Transverse colon (tissue), 4 donors: Measurements from ENCODE around the gene ASTL. TPM values are rescaled to one million over a fixed set of nuclear protein-coding genes. Genes with fewer than 3 reads are reported as not detected.
A peak's percentile ranks its signal among the peaks of the same experiment; 100 is the strongest.

Experiments
- DNase-seq: peaks from one replicate; pipeline ENCODE4 v3.0.0-alpha.2; 2019
- H3K27ac ChIP-seq, 4 donors: fragments of 200-600 bp; sonication (generic); 2 replicates each; pipeline ENCODE4 v1.5.1; 2016 to 2018; ENCODE audit warnings: inconsistent platforms in 4 of 4
- H3K27me3 ChIP-seq: fragments of 200-600 bp; sonication (generic); 2 replicates; pipeline ENCODE4 v1.5.1; 2017; ENCODE audit warnings: inconsistent platforms
- H3K36me3 ChIP-seq, 4 donors: fragments of 200-600 bp; sonication (generic); 2 replicates each; pipeline ENCODE4 v1.5.1; 2017 to 2019; ENCODE audit warnings: inconsistent platforms in 4 of 4
- H3K4me1 ChIP-seq, 4 donors: fragments of 200-600 bp; sonication (generic); 2 replicates each; pipeline ENCODE4 v1.5.1; 2017 to 2020; ENCODE audit warnings: inconsistent platforms in 4 of 4
- H3K4me3 ChIP-seq, 4 donors: fragments of 200-600 bp; sonication (generic); 1 replicate in 1 of 4; 2 replicates in 3 of 4; pipeline versions ENCODE4 v1.5.1 to v1.6.1; 2017 to 2019; ENCODE audit warnings: inconsistent platforms in 4 of 4
- H3K9me3 ChIP-seq, 2 donors: fragments of 200-600 bp; sonication (generic); 2 replicates each; pipeline ENCODE4 v1.5.1; 2017 to 2019; ENCODE audit warnings: inconsistent platforms in 2 of 2
- EP300 ChIP-seq: sonication (generic); formaldehyde crosslinking; IDR thresholded peaks from one replicate; pipeline ENCODE4 v1.6.1; 2017; ENCODE audit warnings: antibody characterized with exemption, low read depth
- POLR2A ChIP-seq: fragments of 450-650 bp; IDR thresholded peaks from one replicate; pipeline ENCODE4 v1.6.1; 2016; ENCODE audit warnings: antibody characterized with exemption, mild to moderate bottlenecking, moderate library complexity
- POLR2AphosphoS5 ChIP-seq, 3 donors: sonication (generic); formaldehyde crosslinking; IDR thresholded peaks; one replicate each; pipeline ENCODE4 v1.6.1; 2016; ENCODE audit warnings: antibody characterized with exemption in 3 of 3
- WGBS, 2 donors: methylation state at CpG; one replicate each; pipeline ENCODE4 v1.1.5; 2018; ENCODE audit warnings: low coverage in 1 of 2; 5-methylcytosine and 5-hydroxymethylcytosine counted together
- in situ Hi-C, 4 donors: fragments of 200-750 bp; cut with MboI; loops; one replicate each; pipeline versions ENCODE4 v1.15.0 to v1.15.1; 2017; ENCODE audit warnings: low sequenced_read_pairs in 3 of 4, low pct_ligation_motif_present in 1 of 4, low pct_unique_long_range_greater_than_20kb in 1 of 4
- intact Hi-C: fragments of 100-400 bp; cut with DNase I; formaldehyde crosslinking; loops from one replicate; pipeline ENCODE4 v1.15.1; 2023; ENCODE audit warnings: low total_unique reads
- total RNA-seq, 4 donors: library from RNA; depleted of rRNA; stranded (reverse); fragments of >200 nt; gene quantifications; one replicate each; pipeline ENCODE4 v1.1.0, GENCODE V29; 2016
- TF ChIP-seq, protein P1 (sequence below), 5 experiments: fragments of 200-600 bp in 3 of 5; fragments of 450-650 bp in 2 of 5; sonication (generic) in 3 of 5; IDR thresholded peaks; 1 replicate in 2 of 5; 2 replicates in 3 of 5; pipeline ENCODE4 v1.5.1; 2016 to 2017; ENCODE audit warnings: antibody characterized with exemption in 5 of 5, inconsistent platforms in 3 of 5, mild to moderate bottlenecking in 2 of 5, moderate library complexity in 1 of 5

ASTL gene
- total RNA-seq, 4 donors from 2014 or later, result 0.95 TPM; not detected in 3

DNA sequence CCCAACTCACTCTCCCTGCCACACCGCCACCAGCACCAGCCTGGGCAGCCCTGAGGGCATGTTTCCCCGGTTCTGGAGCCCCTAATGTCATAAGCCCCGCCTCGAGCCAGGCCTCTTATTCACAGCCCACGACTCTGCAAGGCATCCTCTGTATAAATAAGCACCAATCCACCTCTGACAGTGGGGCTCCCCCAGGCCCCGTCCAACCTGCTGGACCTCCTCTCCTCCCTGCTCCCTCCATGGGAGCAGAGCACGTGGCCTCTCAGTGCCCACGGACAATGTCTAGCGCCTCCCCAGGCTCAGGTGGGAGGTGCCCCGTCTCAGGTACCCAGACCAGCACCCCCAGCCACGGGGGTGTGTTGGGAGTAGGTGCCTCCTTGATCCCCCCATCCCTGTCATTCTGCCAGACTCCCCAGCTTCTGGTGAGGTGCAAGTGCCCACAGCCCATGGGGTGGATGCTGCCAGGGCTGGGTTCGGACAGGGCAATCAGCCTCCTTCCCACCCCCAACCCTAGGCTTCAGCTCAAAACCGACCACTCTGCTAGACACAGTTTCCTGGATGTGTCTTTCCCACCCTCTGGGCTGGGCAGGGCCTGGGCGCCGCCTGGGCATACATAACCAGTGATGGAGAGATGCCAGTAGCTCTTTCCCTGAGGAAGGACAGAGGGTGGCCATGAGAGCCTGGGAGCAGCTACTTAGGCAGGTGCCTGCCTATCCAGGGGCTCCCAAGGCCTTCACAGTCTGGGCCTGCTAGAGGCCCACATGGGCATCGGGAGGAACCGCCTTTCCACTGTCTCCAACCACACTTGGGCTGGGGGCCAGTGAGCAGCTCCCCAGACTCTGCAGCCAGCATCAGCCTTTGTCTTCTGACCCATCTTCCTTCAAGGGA lies 20.4 kb downstream of the ASTL start:
- no peaks in the 10 kb centered on the region for H3K9me3 ChIP-seq
- H3K4me3 ChIP-seq, result no peak overlapping the region
- peaks cover 0 to 16% (median 12%) of the 10 kb centered on the region in 4 donors for H3K4me1 ChIP-seq
- no peaks in the 10 kb centered on the region for H3K36me3 ChIP-seq
- DNase-seq, result no peak
- 52% methylated on average over 10 of the region's 17 CpGs; no CpG with 5 or more reads in 1 of the 2 donors for WGBS, 2 donors
- peaks cover 44% of the 10 kb centered on the region for H3K27me3 ChIP-seq
- in situ Hi-C loops (loop anchor here in 3 of 4 donors (25.0 kb wide), 1 partner anchor 106 kb away; no protein-coding TSS in a partner anchor), intact Hi-C loops (loop anchor here (2.0 kb wide), 1 partner anchor 125 kb away; no protein-coding TSS in a partner anchor)
- H3K27ac ChIP-seq, result no peak overlapping the region
- no peak for TF ChIP-seq POLR2A
- TF ChIP-seq, protein P1, sequence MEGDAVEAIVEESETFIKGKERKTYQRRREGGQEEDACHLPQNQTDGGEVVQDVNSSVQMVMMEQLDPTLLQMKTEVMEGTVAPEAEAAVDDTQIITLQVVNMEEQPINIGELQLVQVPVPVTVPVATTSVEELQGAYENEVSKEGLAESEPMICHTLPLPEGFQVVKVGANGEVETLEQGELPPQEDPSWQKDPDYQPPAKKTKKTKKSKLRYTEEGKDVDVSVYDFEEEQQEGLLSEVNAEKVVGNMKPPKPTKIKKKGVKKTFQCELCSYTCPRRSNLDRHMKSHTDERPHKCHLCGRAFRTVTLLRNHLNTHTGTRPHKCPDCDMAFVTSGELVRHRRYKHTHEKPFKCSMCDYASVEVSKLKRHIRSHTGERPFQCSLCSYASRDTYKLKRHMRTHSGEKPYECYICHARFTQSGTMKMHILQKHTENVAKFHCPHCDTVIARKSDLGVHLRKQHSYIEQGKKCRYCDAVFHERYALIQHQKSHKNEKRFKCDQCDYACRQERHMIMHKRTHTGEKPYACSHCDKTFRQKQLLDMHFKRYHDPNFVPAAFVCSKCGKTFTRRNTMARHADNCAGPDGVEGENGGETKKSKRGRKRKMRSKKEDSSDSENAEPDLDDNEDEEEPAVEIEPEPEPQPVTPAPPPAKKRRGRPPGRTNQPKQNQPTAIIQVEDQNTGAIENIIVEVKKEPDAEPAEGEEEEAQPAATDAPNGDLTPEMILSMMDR (IDR thresholded peaks at IDR 0.05), result no peak
- no peak for TF ChIP-seq EP300
- no peak for TF ChIP-seq POLR2AphosphoS5 (IDR thresholded peaks at IDR 0.05)

DNA sequence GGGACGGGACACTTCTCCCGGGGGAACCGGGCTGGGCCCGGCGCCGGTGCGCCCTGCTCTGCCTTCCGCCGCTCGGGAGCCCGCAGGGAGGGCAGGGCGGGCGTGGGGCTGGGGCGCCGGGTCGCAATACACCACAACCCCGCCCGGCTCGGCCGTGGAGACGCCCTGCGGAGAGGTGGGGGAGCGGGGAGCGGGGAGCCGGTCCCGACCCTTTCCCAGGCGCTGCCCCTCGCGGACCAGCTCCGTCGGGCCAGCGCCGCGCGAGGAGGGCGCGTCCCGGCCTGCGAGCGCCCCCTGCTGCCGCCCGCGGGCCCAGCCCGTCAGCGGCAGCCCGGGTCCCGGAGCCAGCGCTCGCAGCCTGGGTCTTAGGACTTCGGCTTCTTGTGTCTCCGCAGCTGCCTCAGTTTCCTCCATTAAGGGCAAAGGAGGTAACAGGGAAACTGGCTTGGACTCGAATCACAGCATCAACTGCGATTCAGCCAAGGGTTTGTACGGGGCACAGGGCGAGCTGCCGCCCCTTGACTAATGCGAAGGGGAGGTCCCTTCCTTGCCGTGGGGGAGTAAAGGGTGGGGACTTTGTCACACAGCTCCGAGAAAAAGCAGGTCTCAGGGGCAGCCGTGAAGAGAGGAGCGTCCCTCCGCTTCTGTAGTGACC lies 21.3 kb downstream of the ASTL start:
- intact Hi-C loops (loop anchor here (2.0 kb wide), 1 partner anchor 124 kb away; no protein-coding TSS in a partner anchor), in situ Hi-C loops (loop anchor here in 3 of 4 donors (25.0 kb wide), 1 partner anchor 105 kb away; no protein-coding TSS in a partner anchor)
- DNase-seq, result peak; percentile 62
- H3K9me3 ChIP-seq, result no peaks in the 10 kb centered on the region
- no peaks in the 10 kb centered on the region for H3K36me3 ChIP-seq
- H3K27ac ChIP-seq, result peak overlapping the region; percentile 56 to 78 (median 72)
- TF ChIP-seq EP300, result no peak
- TF ChIP-seq, protein P1 (IDR thresholded peaks at IDR 0.05), result peak; percentile 26 to 83 (median 72)
- 0% methylated on average over 34 of the region's 62 CpGs; no CpG with 5 or more reads in 1 of the 2 donors for WGBS, 2 donors
- H3K4me3 ChIP-seq, result peak overlapping the region; percentile 38 to 67 (median 58)
- H3K27me3 ChIP-seq, result peaks cover 41% of the 10 kb centered on the region
- H3K4me1 ChIP-seq, result peaks cover 0 to 16% (median 12%) of the 10 kb centered on the region in 4 donors

DNA sequence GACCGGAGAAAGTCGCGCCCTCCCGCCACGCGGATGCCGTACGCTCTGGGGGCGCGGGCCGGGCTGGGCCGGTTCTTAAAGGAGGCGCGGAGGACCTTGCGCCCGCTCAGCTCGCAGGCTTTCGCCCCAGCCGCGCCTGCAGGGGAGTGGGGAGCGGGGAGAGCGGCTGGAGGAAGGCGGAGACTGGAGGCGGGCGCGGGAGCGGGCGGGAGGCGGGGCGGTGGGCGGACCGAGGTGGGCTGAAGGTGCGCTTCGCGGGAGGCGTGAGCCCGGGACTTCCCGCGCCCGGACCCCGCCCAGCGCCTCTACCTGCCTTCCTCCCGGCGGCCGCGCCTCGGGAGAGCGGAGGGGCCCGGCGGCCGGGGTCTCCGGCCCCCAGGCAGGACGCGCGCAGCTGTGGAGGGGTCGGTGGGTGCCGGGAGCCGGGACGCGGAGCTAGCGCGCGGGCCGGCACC lies 21.9 kb downstream of the ASTL start, which contains the start of gene ADRA2B:
ADRA2B (minus strand) TSS at position 148 of the 455 bp plus-strand sequence. CDS start 422 bp downstream, outside the sequence.
- Histone ChIP-seq H3K9me3 (no peaks in the 10 kb centered on the region), H3K4me1 (peaks cover 0 to 16% (median 12%) of the 10 kb centered on the region in 4 donors), H3K27me3 (peaks cover 41% of the 10 kb centered on the region), H3K36me3 (no peaks in the 10 kb centered on the region), H3K4me3 (peak within 1 kb of the TSS; percentile 38 to 67 (median 58)), H3K27ac (peak within 1 kb of the TSS; percentile 56 to 78 (median 72))
- in situ Hi-C loops (loop anchor here in 3 of 4 donors (25.0 kb wide), 1 partner anchor 104 kb away; no protein-coding TSS in a partner anchor), intact Hi-C loops (loop anchor here (2.0 kb wide), 1 partner anchor 124 kb away; no protein-coding TSS in a partner anchor)
- 0% methylated on average over 10 of the region's 64 CpGs; no CpG with 5 or more reads in 1 of the 2 donors for WGBS, 2 donors
- TF ChIP-seq, protein P1 (IDR thresholded peaks at IDR 0.05), result no peak
- peak in 1 of 3 donors; percentile 23 for TF ChIP-seq POLR2AphosphoS5 (IDR thresholded peaks at IDR 0.05)
- TF ChIP-seq POLR2A, result peak; percentile 25
- no peak for TF ChIP-seq EP300
- DNase-seq, result peak; percentile 88
